Gastrocnemius medialis (tissue), 4 donors: ENCODE measurements around the gene LDLRAD4. TPM values are rescaled to one million over a fixed set of nuclear protein-coding genes. Genes with fewer than 3 reads are reported as not detected.

Experiments used
- ATAC-seq, 2 donors: fragments of 150-250 bp; one replicate each; pipeline ENCODE4 v1.9.1; 2016
- DNase-seq, 2 donors: peaks; one replicate each; pipeline ENCODE4 v3.0.0-alpha.2; 2019
- H3K27ac ChIP-seq, 4 donors: fragments of 200-600 bp; sonication (generic); 1 replicate in 1 of 4; 2 replicates in 3 of 4; pipeline ENCODE4 v1.5.1; 2016 to 2018; ENCODE audit warnings: mild to moderate bottlenecking in 2 of 4, moderate library complexity in 1 of 4
- H3K27me3 ChIP-seq, 3 donors: fragments of 200-600 bp; sonication (generic) in 2 of 3; 1 replicate in 1 of 3; 2 replicates in 2 of 3; pipeline versions ENCODE4 v1.5.1 to v1.6.0; 2016 to 2019; ENCODE audit warnings: mild to moderate bottlenecking in 1 of 3, moderate library complexity in 1 of 3
- H3K36me3 ChIP-seq, 2 donors: fragments of 200-600 bp; sonication (generic) in 1 of 2; one replicate each; pipeline ENCODE4 v1.5.1; 2017 to 2018
- H3K4me1 ChIP-seq, 2 donors: fragments of 200-600 bp; sonication (generic) in 1 of 2; one replicate each; pipeline ENCODE4 v1.5.1; 2016 to 2017; ENCODE audit warnings: mild to moderate bottlenecking in 2 of 2
- H3K4me3 ChIP-seq, 4 donors: fragments of 200-600 bp; sonication (generic) in 3 of 4; 1 replicate in 1 of 4; 2 replicates in 3 of 4; pipeline ENCODE4 v1.5.1; 2016 to 2019; ENCODE audit warnings: mild to moderate bottlenecking in 2 of 4
- H3K9me3 ChIP-seq, 3 donors: fragments of 200-600 bp; sonication (generic) in 2 of 3; 1 replicate in 1 of 3; 2 replicates in 2 of 3; pipeline ENCODE4 v1.5.1; 2016 to 2019
- CTCF ChIP-seq, 5 experiments: fragments of 450-650 bp in 3 of 5; fragments of 200-600 bp in 2 of 5; sonication (generic) in 2 of 5; IDR thresholded peaks in 4 of 5; conservative IDR thresholded peaks in 1 of 5; 1 replicate in 4 of 5; 2 replicates in 1 of 5; pipeline ENCODE4 v1.5.1; 2016 to 2019; ENCODE audit warnings: antibody characterized with exemption in 5 of 5, mild to moderate bottlenecking in 3 of 5, moderate library complexity in 3 of 5
- POLR2A ChIP-seq, 2 donors: fragments of 450-650 bp; IDR thresholded peaks; one replicate each; pipeline ENCODE4 v1.6.1; 2017; ENCODE audit warnings: antibody characterized with exemption in 2 of 2, mild to moderate bottlenecking in 2 of 2, moderate library complexity in 2 of 2
- in situ Hi-C, 4 donors: fragments of 200-750 bp; cut with MboI; loops; one replicate each; pipeline versions ENCODE4 v1.15.0 to v1.8.0; 2017; ENCODE audit warnings: low sequenced_read_pairs in 4 of 4
- intact Hi-C: fragments of 100-400 bp; cut with DNase I; formaldehyde crosslinking; loops from one replicate; pipeline ENCODE4 v1.15.1; 2023; ENCODE audit warnings: low total_unique reads
- total RNA-seq, 4 donors: library from RNA; depleted of rRNA; stranded (reverse); fragments of >200 nt; gene quantifications; one replicate each; pipeline versions ENCODE4 v1.1.0 to v1.2.3, GENCODE V29; 2016

LDLRAD4 gene
- total RNA-seq, 4 donors from 2014 or later, result 3.9 to 11.1 (median 6.5) TPM

GRCh38 chr18:13409997-13410396 is 191.4 kb downstream of the LDLRAD4 start:
- ATAC-seq, result no peak
- Histone ChIP-seq H3K27me3 (no peaks in the 10 kb centered on the region), H3K4me1 (peaks cover 2 to 18% of the 10 kb centered on the region in 2 donors), H3K27ac (no peak overlapping the region), H3K4me3 (no peak overlapping the region), H3K36me3 (no peaks in the 10 kb centered on the region), H3K9me3 (no peaks in the 10 kb centered on the region)
- in situ Hi-C loops, result no loop called here
- TF ChIP-seq CTCF (IDR thresholded peaks at IDR 0.05 in 4 of 5, conservative IDR thresholded peaks at IDR 0.05 in 1 of 5), result no peak
- TF ChIP-seq POLR2A (IDR thresholded peaks at IDR 0.05), result no peak
- intact Hi-C loops, result loop anchor here (10.0 kb wide), 1 partner anchor 195 kb away; the partner anchor contains the start of gene LDLRAD4
- no peak for DNase-seq

- no peaks in the 10 kb centered on the region for H3K27me3 ChIP-seq
- DNase-seq (no peak), ATAC-seq (no peak)
- intact Hi-C loops, result loop anchor here (10.0 kb wide), 1 partner anchor 196 kb away; the partner anchor contains the start of gene LDLRAD4
- H3K9me3 ChIP-seq, result no peaks in the 10 kb centered on the region
- H3K4me1 ChIP-seq, result peaks cover 4 to 22% of the 10 kb centered on the region in 2 donors
- no peaks in the 10 kb centered on the region for H3K36me3 ChIP-seq
- in situ Hi-C loops, result no loop called here
- TF ChIP-seq POLR2A (IDR thresholded peaks at IDR 0.05) (no peak), CTCF (IDR thresholded peaks at IDR 0.05 in 4 of 5, conservative IDR thresholded peaks at IDR 0.05 in 1 of 5) (no peak)
- no peak overlapping the region for H3K4me3 ChIP-seq
- H3K27ac ChIP-seq, result no peak overlapping the region
Observed at GRCh38 chr18:13410471-13410870, 191.9 kb downstream of the LDLRAD4 start.

- intact Hi-C loops (loop anchor here (10.0 kb wide), 1 partner anchor 197 kb away; the partner anchor contains the start of gene LDLRAD4), in situ Hi-C loops (no loop called here)
- no peaks in the 10 kb centered on the region for H3K36me3 ChIP-seq
- no peaks in the 10 kb centered on the region for H3K9me3 ChIP-seq
- no peaks in the 10 kb centered on the region for H3K27me3 ChIP-seq
- peaks cover 20 to 38% of the 10 kb centered on the region in 2 donors for H3K4me1 ChIP-seq
- DNase-seq (no peak), ATAC-seq (no peak)
- TF ChIP-seq CTCF (IDR thresholded peaks at IDR 0.05 in 4 of 5, conservative IDR thresholded peaks at IDR 0.05 in 1 of 5) (no peak), POLR2A (IDR thresholded peaks at IDR 0.05) (no peak)
- H3K4me3 ChIP-seq, result no peak overlapping the region
- H3K27ac ChIP-seq, result peak overlapping the region in 1 of 4 donors; percentile 64
Observed at GRCh38 chr18:13412017-13412416, 193.5 kb downstream of the LDLRAD4 start.

GRCh38 chr18:13412901-13413300 is 194.3 kb downstream of the LDLRAD4 start:
- TF ChIP-seq CTCF (IDR thresholded peaks at IDR 0.05 in 4 of 5, conservative IDR thresholded peaks at IDR 0.05 in 1 of 5), result peak in 1 of 5 experiments; percentile 22
- no peak for TF ChIP-seq POLR2A (IDR thresholded peaks at IDR 0.05)
- intact Hi-C loops (loop anchor here (10.0 kb wide), 1 partner anchor 198 kb away; the partner anchor contains the start of gene LDLRAD4), in situ Hi-C loops (no loop called here)
- peak in 1 of 2 donors; percentile 48 for DNase-seq
- Histone ChIP-seq H3K36me3 (no peaks in the 10 kb centered on the region), H3K27me3 (no peaks in the 10 kb centered on the region), H3K9me3 (no peaks in the 10 kb centered on the region), H3K4me3 (no peak overlapping the region), H3K27ac (peak overlapping the region in 2 of 4 donors; percentile 36 to 64), H3K4me1 (peaks cover 22 to 44% of the 10 kb centered on the region in 2 donors)
- ATAC-seq, result peak; percentile 16 to 76
